HCEC 1CT (cell line): ENCODE results near the gene SYNJ2BP.

Experiments used
- DNase-seq: peaks from one replicate; pipeline ENCODE4 v3.0.0-alpha.2; 2017

The SYNJ2BP gene

DNA sequence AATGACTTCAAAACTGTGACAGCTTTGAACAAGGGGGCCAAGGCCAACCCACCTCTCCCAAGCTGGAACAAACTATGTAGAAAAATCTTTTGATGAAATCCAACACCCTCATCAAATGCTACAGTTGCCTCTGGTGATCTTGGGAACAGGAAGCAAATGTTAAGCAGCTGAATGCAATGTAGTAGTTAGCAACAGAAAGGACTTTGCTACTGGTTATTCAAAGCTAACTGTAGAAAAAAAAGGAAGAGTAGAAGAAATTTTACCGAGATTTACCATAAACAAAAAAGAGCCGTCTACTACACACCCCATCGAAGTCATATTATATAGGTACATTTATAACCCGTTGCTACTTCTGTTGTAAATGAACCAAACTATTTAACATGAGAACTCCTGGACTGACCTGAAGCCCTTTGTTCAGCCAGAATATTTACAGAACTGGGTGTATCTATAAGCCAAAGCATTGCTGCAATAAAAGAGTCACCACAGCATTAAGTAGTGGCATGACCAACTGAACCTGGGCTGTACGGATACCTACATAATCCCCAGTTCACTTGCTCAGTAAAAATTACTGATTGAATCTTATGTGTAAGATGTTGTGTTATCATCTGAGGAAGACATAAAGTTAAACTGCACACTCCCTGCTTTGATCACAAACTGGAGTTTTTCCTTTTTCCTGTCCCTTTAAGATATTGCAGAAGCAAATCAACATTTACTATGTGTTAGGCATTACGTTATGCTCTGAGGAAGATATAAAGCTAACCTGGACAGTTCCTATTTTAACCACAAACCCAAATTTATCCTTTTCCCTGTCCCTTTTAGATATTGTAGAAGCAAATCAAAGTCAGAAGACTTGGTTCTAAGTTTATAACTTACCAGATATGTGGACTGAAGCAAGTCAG is 25.1 kb downstream of the SYNJ2BP start:
- DNase-seq: no peak

DNA sequence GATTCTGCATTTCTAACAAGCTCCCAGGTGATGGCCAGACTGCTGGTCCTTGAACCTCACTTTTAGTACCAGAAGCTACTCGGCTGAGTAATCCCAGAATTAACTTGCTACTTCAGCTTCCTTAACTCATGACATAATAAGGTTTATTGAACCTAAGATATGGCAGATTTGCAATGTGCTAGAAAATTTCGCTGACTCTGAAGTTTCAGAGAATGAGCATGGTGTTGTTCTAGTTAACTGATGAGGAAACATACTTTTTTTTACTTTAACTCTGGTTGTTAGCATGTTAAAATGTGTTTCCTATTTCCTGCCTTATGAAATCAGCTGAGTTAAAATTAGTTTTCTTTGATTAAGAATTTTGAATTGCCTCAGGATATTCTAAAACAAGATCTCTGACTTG is 34.4 kb downstream of the SYNJ2BP start:
- no peak for DNase-seq

DNA sequence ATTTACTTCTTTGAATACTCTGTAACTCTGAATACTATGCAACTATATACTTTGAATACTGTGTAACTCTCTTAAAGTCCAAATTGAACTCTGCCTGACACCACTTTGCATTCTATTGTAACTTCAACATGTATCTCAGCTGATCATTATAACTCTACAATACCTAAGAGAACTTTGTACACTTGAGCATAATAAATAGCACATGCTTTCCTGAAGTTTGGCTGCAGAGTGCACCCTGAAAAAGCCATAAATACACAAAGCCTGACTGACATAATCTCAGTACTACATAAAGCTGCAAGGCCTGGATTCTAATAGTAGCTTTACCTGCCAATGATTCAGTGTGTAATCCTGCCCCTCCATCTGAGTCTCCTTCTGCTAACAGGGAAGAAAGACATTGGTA is 36.1 kb downstream of the SYNJ2BP start:
- no peak for DNase-seq

DNA sequence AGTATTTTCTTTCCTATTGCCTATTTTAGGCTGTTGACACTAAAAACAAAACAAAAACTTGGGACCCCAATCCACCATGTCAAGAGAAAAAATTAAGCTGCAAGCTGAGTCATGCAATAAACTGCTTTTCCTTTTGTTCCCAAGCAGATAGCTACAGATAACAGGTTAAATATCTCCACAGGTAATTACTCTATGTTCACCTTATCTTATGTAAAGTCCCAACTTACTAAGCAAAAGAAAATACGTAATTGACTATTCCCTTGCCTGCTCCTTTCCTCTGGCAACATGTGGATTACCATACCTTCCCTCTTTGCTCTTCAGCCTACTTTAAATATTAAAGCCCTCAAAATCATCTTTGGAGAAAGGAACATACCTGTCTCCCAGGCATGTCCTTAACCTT is 38.2 kb downstream of the SYNJ2BP start:
- DNase-seq: no peak
